Activated T-helper 1 cell treated with Interleukin-2 at 50 U/mL for 16 hours (primary cell): ENCODE measurements around the gene NPIPB5.
"Not testable (repeated sequence)": the region's sequence is repeated elsewhere in the genome, so short reads cannot be mapped to it uniquely, and the experiment has no call there.

Source experiments
- DNase-seq: peaks from one replicate; pipeline ENCODE4 v3.0.0-alpha.2; 2020; ENCODE audit warnings: low read depth

The NPIPB5 gene

DNA sequence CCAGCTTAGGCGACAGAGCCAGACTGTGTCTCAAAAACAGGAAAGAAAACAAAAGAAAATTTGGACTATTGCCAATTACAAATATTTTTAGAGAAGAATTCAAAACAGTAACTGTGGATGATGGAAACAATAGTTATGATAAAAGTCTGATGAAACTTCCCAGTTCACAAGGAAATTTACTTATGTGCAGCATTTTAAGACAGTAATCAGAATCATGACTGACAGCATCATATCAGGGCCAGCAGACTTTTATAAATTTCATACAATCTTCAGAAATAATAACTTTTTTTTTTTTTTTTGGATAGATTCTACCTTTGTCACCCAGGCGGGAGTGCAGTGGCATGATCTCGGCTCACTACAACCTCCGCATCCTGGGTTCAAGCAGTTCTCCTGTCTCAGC is at the start of gene NPIPB5:
Gene NPIPB5, plus strand, starts transcription at position 301 of the 400 bp plus-strand sequence. CDS start 2,911 bp downstream, outside the sequence.
- DNase-seq = not testable (repeated sequence)

DNA sequence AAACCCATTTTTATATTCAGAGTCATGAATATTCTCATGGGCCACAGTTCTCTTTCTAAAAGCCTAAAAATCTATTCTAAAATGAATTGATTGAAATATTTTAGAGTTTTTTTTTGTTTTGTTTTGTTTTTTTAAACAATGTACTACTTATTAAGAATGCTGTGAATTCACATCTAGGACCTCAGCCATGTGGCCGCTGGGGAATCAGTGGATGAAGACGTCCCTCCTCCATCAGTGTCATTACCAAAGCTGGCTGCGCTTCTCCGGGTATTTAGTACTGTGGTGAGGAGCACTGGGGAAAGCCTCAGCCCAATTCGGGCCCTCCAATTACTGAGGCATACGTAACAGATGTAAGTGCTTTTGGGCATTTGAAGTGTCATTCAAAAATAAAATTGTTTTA is 41.8 kb upstream of the NPIPB5 start:
- not testable (repeated sequence) for DNase-seq

DNA sequence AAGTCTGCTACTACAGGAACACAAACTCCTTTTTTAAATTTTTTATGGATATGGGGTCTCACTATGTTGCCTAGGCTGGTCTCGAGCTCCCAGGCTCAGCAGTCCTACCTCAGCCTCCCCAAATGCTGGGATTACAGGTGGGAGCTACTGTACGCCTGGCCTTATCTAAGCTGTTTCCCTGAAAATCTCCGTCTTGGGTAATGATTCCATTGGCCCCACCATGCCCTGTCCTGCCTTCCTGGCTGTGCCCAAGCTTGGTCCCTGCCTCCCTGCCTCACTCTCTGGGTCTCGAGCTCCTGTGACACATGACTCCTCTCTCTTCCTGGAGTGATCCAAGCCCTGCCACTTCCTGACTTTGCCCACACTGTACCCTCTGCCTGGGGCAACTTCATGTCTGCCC is 27.3 kb downstream of the NPIPB5 start:
- DNase-seq = not testable (repeated sequence)

DNA sequence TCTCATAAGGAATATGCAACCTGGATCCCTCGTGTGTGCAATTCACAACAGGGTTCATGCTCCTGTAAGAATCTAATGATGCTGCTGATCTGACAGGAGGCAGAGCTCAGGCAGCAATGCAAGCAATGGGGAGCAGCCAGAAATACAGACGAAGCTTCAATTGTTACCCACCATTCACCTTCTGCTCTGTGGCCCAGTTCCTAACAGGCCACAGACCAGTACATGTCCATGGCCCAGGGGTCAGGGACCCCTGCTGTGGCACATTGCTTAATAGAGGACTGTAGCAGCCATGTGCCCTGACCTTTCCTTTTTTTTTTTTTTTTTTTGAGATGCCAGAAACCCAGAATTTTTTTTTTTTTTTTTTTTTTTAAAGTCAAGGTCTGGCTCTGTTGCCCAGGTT is 34.1 kb downstream of the NPIPB5 start:
- not testable (repeated sequence) for DNase-seq

DNA sequence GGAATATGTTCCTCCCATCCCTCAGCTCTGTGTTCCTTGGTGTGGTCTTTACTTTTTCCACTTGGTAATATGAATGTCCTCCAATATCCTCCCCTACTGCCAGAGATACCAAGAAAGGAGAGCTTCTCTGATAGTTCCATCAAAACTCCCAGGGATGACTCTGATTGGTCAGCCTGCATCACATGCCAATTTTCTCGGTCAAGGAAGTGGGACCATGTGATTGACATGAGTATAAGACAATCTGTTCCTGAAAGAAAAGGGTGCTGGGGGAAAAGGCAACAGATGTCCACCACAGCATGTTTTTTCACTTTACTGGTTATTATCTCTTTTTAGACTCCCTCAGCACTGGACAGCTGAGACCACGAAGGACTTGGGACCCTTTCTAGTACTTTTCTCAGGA is 35.9 kb downstream of the NPIPB5 start:
- DNase-seq = not testable (repeated sequence)

DNA sequence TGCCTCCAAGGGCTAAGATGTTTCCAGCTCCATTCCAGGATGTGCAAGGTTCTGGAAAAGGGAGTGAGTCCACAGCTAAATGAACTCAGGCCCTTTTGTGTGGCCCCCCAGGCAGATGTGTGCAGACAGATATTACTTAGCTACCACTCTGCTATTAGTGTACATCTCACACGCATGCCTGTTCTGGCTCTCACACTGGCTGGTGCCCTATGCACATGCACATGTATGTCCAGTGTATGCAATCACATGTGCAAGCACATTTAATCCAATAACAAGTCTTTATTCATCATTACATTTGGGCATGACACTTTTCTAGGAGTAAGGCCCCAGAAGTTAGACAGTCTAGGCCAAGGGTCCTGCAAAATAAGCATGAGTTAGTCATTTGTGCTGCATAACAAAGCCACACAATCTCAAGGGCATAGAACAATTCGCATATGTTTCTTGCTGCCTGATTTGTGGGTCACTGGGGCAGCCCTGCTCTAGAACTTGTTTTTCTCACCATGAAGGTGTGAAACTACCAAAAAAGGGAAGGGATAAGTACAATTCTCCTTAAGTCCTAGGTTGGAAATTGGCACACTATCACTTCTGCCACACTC is 36.6 kb downstream of the NPIPB5 start:
- DNase-seq = not testable (repeated sequence)

DNA sequence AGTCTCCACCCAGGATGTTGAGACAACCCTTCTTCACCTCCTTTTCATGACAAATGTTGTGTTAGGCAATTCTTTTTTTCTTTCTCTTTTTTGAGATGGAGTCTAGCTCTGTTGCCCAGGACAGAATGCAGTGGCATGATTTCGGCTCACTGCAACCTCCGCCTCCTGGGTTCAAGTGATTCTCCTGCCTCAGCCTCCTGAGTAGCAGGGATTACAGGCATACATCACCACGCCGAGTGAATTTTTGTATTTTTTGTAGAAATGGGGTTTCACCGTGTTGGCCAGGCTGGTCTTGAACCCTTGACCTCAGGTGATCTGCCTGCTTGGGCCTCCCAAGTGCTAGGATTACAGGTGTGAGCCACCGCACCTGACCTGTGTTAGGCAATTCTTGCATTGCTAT is 39.2 kb downstream of the NPIPB5 start:
- not testable (repeated sequence) for DNase-seq

DNA sequence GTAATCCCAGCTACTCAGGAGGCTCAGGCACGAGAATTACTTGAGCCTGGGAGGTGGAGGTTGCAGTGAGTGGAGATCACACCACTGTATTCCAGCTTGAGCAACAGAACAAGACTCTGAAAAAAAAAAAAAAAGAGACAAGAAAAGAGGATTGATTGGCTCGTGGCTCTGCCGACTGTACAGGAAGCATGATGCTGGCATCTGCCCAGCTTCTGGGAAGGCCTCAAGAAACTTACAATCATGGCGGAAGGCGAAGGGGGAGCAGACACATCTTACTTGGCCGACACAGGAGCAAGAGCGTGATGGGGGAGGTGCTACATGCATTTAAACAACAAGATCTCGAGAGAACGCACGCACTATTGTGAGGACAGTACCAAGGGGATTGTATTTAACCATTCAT is 40.5 kb downstream of the NPIPB5 start:
- DNase-seq = not testable (repeated sequence)

DNA sequence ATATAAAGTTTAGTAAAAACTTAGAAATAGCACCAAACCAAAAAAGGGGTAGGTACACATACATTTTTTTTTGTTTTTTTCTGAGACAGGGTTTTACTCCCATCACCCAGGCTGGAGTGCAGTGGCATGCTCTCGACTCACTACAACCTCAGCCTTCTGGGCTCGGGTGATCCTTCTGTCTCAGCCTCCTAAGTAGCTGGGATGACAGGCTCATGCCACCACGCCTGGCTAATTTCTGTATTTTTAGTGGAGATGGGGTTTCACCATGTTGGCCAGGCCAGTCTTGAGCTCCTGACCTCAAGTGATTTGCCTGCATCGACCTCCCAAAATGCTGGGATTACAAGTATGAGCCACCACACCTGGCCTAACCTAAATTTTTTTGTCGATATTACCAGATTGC is 41.0 kb downstream of the NPIPB5 start:
- DNase-seq = not testable (repeated sequence)

DNA sequence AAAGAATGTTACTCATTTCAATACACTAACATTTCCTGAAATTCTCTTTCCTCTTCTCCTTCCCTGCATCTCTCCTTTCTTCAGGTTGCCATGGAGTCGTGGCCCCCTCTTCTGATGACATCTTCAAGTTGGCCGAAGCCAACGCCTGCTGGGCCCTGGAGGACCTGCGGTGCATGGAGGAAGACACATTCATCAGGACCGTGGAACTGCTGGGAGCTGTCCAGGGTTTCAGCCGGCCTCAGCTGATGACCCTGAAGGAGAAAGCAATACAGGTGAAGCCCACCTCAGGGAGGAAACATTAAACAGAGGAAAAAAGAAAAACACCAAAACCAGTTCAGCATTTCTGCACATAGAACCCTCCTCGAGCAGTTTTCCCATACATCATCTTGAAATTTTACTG is 46.1 kb downstream of the NPIPB5 start:
- DNase-seq = not testable (repeated sequence)
